ENCODE data around the gene ASB13.

ASB13 gene, protein sequence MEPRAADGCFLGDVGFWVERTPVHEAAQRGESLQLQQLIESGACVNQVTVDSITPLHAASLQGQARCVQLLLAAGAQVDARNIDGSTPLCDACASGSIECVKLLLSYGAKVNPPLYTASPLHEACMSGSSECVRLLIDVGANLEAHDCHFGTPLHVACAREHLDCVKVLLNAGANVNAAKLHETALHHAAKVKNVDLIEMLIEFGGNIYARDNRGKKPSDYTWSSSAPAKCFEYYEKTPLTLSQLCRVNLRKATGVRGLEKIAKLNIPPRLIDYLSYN

DNA sequence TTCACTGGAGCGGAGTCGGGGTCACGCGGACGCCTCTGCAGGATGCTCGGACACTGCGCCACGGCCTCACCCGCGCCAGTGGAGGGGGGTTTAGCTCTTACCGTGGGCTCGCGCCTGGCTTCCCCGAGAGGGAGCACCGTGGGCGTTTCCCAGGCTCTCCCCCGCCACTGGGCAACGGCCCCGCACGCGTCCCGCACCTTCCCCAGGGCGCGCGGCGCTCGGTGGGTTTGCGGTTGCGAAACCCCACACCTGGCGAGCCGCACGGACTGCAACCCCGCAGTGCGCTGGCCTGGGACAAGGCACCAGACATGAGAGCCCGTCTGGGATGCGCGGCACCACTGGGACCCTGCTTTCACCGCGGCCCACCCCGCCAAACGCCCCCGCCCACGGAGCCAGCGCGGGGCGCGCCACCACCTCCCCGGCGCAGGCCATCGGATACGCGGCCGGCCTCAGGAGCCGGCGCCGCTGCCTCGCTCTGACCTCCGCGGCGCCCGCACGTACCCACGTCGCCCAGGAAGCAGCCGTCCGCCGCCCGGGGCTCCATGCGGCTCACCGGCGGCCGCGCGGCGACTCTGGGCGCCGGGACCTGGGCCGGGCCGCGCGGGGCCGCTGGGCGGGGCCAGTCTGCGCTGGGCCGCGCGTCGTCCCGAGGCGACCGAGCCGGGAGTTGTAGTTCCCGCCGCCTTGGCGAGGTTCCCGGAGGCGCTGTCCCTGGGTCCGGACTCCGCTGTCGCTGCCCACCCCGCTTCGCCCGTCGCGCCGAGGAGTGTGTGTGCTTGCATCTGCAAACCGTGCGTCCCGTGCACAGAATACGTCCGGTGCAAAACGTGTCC, at the start of gene ASB13:
TSS of gene ASB13 (minus strand) at position 588 of the 833 bp plus-strand sequence. CDS start at position 544, 44 bp downstream.
- DNase-seq, result peak; percentile 59

DNA sequence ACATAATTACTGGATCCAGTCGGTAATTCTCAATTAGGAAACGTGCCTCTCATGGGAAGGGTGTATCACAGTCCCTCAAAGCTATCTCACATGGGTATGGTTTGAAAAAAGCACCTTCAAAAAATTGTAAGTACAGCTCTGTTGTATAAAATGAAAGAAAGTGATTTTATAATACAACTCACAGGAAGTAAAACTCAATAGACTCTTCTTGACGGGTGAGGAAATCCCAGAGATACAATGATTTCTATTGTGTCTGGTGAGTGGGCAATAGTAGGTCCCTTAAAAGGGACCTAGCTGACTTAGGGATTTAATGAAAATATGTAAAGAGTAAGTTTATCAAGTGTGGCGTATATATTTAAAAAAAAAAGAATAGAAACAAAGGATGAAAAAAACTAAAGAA, 45.2 kb upstream of the ASB13 start:
- DNase-seq, result no peak

DNA sequence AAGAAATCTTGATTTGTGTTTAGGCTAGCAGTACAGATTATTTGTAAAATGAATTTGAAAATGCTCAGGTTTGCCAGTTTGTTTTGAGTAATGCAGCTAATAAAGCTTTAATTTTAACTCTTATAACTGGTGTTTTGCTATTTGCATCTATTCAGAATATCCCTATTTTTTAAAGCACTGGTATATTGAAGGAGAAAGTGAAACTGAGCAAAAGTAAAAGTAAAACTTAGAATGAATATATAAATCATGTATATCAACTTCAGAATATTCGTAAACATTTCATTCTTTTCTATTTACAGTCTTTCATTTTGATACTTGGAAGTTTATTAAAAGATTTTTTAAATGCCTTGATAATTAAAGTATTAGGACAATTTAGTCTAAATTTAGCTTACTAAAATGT, 44.5 kb upstream of the ASB13 start:
- no peak for DNase-seq

DNA sequence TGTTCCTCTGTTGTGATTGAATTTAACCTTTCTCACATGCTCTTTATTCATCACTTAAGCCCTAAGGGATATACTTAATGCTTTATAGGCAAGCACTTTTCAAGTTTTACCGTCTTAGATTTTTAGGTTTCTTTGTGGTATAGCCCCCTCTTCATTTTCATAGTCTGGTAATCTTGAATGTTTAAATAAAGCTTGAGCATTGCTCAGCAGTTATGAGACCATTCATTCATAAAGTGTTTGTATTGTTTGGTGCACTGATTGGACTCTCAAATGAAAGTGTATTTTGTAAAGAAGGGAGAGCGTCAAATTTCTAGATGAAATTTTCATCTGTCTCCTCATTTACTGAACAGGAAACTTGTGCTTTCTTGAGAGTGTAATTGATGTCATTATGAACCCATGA, 43.5 kb upstream of the ASB13 start:
- no peak for DNase-seq

DNA sequence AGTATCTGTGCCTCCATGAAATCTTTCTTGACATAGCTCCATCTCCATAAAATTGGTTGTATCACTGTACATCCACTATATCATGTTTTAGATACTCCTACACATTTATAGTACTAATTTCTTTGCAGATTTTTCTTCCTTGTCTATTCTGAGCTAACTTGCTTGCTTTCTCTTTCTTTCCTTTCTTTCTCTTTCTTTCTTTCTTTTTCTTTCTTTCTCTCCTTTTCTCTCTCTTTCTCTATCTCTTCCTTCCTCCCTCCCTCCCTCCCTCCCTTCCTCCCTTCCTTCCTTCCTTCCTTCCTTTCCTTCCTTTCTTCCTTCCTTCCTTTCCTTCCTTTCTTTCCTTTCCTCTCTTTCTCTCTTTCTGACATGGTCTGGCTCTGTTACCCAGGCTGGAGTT, 42.0 kb upstream of the ASB13 start:
- DNase-seq, result no peak

DNA sequence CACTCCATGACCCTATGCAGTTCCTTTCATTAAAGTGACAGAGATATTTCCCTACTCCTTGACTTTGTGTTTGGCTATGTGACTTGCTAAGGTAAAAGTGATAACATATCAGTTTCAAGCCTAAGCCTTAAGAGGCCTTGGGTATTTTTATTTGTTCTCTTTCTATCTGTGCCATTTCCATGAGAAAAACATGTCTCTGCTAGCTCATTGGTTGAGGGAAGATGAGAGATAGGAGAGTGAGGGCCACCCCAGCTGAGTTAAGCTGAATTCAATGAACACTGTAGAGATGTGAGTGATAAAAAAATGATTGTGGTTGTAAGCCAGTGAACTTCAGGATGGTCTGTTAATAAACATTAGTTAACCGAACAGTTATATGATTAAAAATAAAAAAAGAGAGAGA, 31.7 kb upstream of the ASB13 start:
- no peak for DNase-seq

DNA sequence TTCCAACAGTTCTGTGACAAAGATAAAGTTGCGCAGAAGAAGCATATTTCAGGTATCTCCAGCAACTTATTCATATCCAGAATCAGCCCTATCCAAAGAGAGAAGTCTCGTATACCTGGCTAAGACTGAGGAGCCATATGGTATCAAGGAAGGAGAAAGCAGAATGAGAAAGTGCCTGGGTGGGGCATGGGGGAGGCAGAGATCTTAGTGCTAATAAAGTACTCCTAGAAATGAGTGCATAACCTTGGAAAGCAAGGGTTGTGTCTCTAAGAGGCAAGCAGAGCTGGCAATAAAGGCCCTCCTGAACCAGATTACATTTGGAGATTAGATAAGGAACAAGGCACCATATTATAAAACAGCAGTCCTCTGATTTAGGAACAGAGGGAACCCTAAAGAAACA, 30.9 kb upstream of the ASB13 start:
- DNase-seq, result no peak

DNA sequence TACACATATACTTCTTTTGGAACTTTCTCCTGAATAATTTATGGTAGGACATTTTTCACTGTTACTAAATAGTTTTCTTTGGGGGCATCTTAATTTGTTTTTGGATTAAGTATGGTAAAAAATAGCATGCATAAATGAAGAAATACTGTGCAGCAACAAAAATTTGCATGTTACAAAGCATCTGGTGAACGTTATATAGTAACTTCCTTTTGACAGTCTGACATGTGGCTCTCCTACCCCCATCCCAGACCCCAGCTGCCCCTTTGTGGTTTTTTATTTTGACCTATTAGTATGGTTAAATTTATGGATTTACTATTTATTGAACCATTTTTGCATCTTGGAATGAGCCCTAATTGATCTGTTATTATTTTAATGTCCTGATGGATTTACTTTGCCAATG, 28.2 kb upstream of the ASB13 start:
- DNase-seq, result no peak

DNA sequence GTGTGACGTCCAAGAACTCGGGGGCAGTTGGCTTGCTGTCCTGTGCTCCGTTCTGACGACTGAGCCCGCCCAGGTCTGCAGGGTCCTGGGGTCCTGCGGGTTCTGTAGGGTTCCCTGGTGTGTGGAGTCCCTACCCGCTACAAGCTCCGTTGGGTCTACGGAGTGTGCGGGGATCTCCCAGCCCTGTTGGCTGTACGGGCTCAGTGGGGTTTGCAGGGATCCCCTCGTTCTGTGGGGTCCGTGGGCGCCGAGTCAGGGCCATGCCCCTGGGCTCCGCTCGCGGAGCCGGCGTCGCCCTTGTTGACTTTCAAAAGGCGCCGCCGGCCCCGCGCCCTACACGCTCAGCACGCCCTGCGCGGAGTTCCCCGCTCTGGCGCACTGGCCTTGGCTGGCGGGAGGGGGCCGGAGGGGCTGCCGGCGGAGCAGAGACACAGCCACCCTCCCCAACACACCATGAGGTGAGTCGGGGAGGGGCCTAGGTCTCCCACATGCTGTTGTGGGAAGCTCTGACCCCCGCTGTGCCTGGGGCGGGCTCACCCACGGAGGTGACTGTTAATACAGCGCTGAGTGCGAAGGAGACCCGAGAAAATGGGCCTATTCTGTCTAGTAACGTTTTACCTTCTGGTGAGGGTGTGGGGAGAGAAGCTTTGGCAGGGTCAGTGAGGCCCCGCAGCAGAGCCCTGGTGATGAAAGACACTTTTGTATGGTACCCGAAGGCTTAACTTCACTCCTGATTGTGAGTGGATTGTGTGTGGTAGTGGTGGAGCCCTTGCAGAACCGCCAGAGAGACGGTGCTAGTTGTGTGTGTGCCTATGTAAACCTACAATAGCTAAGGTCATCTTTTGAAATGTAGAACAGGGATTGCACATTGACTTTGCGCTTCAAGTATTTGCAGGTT, 26.3 kb upstream of the ASB13 start:
- peak; percentile 74 for DNase-seq

DNA sequence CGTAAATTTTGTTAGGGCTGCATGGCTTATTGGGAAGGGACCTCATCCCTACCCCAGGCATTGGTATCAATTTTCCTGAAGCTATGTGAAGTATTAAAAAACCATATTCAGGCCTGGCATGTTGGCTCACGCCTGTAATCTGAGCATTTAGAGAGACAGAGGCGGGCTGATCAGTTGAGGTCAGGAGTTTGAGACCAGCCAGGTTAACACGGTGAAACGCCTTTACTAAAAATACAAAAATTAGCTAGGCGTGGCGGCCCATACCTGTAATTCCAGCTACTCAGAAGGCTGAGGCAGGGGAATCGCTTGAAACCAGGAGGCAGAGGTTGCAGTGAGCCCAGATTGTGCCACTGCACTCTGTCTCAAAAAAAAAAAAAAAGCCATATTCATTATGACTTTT, 25.4 kb upstream of the ASB13 start:
- no peak for DNase-seq

DNA sequence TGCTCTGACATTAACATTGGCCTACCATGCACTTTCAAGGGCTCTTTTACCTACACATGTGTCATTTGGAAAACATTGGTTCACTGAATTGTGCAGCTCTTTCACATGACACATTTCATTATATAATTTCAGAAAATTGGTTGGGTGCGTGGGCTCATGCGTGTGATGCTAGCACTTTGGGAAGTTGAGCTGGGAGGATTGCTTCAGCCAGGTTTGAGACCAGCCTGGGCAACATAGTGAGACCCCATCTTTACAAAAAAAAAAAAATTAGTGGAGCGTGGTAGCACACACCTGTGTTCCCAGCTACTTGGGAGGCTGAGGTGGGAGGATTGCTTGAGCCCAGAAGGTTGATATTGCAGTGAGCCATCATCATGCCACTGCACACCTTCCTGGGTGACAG, 22.2 kb upstream of the ASB13 start:
- DNase-seq, result no peak

DNA sequence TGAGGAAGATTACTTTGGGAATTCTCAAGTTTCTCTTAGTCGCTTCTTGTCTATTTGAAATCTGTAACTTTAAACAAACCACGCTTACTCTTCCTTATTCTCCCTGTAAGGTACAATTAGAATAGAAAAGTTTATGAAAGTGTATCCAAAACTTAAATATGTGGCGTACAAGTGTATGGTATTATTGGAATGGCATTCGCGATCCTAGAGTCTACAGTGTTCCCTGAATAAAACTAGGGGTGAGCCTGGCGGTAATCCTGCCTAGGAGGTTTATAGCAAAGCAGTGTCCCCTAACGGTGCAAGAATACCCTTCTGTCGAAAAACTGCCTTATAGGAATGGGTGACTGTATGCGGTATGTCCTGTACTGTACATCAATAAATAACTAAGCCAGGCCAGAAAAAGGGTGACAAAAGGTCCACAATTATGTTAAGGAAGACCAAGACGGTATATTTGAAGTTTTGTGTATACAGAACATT, 19.4 kb upstream of the ASB13 start:
- no peak for DNase-seq

DNA sequence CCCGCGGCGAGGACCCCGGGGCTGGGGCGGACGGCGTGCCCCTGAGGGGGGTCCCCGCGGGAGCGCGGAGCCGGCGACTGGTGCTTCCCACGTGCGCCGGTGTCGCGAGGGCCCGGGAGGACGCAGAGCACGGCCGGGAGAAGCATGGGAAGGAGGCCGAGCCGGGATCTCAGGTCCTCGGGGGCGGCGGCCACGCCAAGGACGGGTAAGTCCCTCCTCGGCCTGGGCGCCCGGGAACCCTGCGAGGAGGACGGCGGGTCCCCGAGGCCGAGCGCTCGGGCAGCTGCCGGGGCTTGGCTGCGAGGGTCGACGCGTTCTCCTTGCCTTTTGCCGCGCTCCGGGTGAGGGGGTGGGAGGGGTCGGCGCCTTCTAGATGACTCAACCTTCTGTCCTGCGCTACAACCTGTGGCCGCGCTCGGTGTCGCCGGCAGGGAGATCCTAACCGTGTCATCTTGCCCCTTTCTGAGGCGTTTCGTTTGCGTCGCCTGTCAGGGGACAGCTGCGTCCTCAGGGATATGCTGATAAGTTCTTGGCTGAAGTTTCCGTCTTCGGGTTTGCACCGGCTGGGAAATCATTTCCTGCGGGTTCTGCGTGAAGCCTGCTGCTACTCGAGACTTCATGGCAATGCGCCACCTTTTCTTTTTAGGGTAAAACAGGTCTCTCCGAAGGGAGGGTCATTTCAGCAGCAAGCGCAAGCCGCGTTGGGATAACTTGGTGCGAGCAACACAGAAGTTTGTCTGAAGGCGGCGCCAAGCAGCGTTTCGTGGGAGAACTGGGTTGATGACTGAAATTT, 18.8 kb upstream of the ASB13 start:
- peak; percentile 83 for DNase-seq

DNA sequence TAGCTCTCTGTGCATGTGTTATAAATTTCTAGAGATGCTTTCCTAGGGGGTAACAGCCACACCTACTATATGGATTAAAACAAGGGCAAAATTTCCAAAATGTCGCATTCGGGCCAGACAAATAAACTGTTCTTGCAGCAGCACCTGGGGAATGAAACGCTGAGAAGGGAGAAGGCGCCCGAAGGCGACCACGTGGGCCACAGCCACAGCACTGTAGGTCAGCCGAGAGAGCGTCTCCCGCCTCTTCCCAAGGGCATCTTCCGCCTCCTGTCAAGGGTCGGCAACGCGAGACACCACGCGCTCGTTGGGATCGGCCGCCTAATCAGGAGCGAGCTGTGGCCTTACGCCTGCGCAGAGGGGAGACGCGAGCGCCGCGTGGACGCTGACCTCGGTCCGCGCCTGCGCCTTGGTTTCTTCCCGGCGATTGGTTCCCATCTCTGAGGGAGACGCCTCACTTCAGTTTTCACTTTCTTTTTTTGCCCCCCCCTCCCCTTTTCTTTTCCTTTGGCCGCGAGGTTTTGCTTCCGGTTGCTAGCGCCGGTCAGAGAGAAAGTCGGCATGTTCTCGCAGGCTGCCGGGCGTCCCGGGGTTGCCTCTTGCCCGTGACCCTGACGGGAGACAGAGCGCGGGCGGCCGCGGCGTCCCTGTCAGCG, 18.0 kb upstream of the ASB13 start, which contains the start of gene TASOR2:
TSS of gene TASOR2 (plus strand) at position 521 of the 653 bp plus-strand sequence. CDS start 35,805 bp downstream, outside the sequence.
- DNase-seq, result peak; percentile 98

DNA sequence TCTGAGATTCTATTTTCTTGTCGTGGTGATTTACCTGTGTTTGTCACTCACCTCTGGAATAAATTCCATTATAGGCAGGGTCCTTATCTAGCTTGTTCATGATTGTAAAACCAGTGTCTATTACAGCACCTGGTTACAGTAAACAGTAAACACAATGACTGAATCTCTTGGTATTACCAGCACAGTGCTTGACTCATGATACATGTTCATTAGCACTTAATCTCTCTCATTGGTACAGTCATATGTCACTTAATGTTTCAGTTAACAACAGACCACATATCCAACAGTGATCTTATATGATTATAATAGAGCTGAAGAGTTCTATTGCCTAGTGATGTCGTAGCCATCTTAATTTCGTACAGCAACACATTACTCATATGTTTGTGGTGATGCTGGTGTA, 16.7 kb upstream of the ASB13 start:
- DNase-seq, result no peak

DNA sequence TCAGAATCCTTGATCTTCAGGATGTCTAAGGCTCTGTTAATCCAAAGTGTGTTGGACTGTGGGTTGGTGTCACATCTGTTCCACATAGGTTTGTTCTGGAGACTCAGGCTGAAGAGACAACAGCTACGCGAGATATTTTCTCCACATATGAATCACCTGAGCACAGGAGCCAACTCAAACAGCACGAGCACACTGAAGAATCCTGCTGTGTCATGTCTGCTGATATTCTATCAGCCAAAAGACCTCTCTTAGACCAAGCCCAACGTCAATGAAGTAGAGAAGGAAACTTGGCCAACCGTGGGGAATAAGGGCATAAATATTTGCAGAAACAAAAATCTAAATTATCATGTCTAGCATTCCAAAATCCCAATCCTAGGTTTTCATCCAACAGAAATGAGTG, 15.5 kb upstream of the ASB13 start:
- DNase-seq, result no peak

DNA sequence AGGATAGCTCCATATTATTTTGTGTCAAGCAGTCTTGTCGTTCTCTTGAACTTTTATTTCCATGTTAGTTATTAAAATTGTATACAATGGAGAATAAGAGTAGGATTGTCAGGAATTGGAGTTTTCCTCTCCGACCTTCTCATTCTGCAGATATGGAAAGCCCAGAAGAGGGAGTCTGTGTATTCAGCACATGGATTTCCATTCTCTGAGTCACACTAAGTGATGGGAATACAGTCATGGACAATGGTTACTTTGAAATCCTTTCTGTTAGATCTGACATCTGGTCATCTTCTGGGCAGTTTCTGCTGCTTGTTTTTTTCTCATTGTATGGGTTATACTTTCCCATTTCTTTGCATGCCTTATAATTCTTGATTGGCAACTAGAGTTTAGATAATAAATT, 13.2 kb upstream of the ASB13 start:
- DNase-seq, result no peak

DNA sequence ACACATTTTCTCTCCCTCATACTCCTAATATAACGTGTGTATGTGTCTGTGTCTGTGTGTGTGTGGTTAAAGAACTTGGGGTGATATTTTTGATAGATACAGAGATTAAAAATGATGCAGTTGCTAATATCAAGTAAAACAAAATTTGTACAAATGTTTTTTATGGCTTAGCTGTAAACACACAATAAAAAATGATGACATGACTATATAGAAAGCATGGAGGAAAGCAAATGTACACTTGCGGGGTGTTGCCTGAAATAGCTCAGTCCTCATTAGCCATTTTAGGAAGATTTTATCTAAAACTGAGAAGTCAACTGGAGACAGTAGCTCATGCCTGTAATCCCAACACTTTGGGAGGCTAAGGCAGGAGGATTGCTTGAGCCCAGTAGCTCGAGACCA, 12.6 kb upstream of the ASB13 start:
- no peak for DNase-seq

DNA sequence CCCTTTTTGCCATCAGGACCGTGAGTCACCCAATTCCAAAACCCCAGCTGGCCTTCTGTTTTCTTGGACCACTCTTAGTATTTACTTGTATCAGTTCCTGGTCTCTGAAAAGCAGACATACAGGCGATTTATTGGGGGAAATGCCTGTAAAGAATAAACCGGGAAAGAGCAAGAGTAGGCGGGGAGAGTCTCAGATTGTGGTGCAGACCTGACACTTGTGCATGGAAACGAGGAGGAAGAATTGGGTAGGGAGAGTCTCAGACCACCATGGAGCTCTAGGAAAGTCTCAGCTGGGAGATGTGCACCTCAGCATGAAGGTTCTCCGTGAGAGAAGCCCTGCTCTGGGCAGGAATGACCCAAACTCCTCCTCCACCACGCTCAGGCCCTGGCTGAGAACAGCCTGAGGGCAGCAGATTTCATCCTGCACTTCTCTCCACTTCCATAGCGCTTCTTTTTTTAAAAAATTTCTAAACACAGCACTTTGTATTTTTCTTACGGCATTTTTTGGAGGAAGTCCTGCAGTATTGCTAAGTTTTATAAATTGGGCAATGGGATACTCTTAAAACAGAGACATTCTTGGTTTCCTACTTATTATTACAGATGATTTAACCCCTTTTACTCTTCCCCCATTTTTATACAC, 12.1 kb upstream of the ASB13 start:
- no peak for DNase-seq

DNA sequence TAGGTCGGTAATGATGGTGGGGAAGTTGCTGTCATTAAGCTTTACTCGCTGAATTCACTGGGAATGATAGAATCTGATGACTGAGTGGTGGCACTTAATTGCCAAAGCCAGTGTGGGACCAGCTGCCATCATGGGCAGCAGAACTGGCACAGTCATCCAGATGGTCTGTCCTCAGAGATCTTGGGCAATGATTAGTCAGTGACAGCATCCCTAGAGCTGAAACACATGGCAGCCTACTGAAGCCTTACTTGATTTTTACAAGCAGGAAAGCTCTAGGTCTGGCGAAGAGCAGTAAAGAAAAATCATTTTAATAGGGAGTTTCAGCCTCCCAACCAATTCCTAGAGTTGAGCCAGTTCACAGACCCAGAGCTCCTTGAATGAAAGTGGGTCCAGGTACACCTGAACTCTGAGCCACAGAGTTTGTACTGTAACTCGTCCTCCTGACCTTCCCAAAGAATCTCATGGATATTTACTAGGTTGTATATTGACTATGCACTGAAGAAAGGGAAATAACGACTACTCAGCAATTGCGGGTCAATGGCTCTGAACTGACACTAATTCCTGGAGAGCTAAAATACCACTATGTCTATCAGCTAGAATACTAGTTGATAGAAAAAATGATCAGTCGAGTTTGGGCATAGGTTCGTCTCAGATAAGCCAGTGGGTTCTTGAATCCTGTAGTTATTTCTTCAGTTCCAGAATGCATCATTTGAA, 4.4 kb upstream of the ASB13 start:
- DNase-seq, result no peak

DNA sequence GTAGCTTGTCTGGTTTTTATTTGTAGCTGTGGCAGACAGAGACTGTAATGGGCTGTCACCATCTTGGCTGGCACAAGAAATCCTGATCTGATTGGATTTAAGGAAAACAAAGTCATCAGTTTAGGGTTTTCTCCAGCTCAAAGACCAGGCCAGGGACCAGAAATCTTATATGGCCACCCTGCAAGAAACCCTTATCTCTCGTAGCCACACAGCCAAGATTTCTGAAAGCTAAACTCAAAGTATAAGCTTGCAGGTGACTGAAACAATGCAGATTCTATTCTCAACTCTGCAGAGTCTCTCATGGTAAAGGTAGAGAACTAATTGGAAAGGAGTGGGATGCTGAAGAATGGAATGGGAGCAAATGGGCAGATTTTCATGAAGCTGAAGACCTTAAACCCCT, 3.2 kb upstream of the ASB13 start:
- no peak for DNase-seq
